Neuronal stem cell (in vitro differentiated cells): ENCODE data around the gene DLX6.

Experiments
- DNase-seq: peaks from one replicate; pipeline ENCODE4 v3.0.0-alpha.2; 2013; ENCODE audit warnings: low spot score
- H2AFZ ChIP-seq: one replicate; pipeline ENCODE4 v1.6.1; 2013; ENCODE audit warnings: mild to moderate bottlenecking, low read length, inconsistent platforms
- H2AK5ac ChIP-seq: 2 replicates; pipeline ENCODE4 v1.6.1; 2013; ENCODE audit warnings: low read depth, mild to moderate bottlenecking, inconsistent platforms, low read length, moderate library complexity, mixed read lengths
- H2BK120ac ChIP-seq: 2 replicates; pipeline ENCODE4 v1.6.1; 2013; ENCODE audit warnings: low read depth, mild to moderate bottlenecking, inconsistent platforms, low read length, moderate library complexity, mixed read lengths
- H2BK12ac ChIP-seq: one replicate; pipeline ENCODE4 v1.6.1; 2013; ENCODE audit warnings: low read length, inconsistent platforms
- H2BK15ac ChIP-seq: 2 replicates; pipeline ENCODE4 v1.6.1; 2013; ENCODE audit warnings: mild to moderate bottlenecking, low read length, inconsistent platforms, mixed read lengths
- H2BK5ac ChIP-seq: one replicate; pipeline ENCODE4 v1.6.1; 2013; ENCODE audit warnings: inconsistent platforms, mild to moderate bottlenecking, low read length, moderate library complexity
- H3K14ac ChIP-seq: one replicate; pipeline ENCODE4 v1.6.1; 2013; ENCODE audit warnings: low read length, inconsistent platforms
- H3K18ac ChIP-seq: 2 replicates; pipeline ENCODE4 v1.6.1; 2013; ENCODE audit warnings: low read length, inconsistent platforms
- H3K23ac ChIP-seq: 2 replicates; pipeline ENCODE4 v1.6.1; 2013; ENCODE audit warnings: low read depth, mild to moderate bottlenecking, mixed read lengths, low read length, inconsistent platforms; ENCODE audit not compliant: poor library complexity
- H3K27ac ChIP-seq: replicated peaks from 3 replicates; pipeline ENCODE4 v1.5.1; 2013; ENCODE audit warnings: low read length, inconsistent platforms
- H3K27me3 ChIP-seq, 3 experiments: 2 replicates each; pipeline ENCODE4 v1.6.1; 2013; ENCODE audit warnings: low read length in 3 of 3, mild to moderate bottlenecking in 2 of 3, inconsistent platforms in 1 of 3, low read depth in 1 of 3, mixed read lengths in 1 of 3, moderate library complexity in 1 of 3; ENCODE audit not compliant: control insufficient read depth in 3 of 3, insufficient read depth in 3 of 3
- H3K36me3 ChIP-seq, 2 donors: replicated peaks in 1 of 2; 2 replicates each; pipeline ENCODE4 v1.6.1; 2013; ENCODE audit warnings: low read length in 2 of 2; ENCODE audit not compliant: control insufficient read depth in 2 of 2, insufficient read depth in 2 of 2
- H3K4ac ChIP-seq: 2 replicates; pipeline ENCODE4 v1.6.1; 2013; ENCODE audit warnings: inconsistent platforms, mild to moderate bottlenecking, low read length, moderate library complexity
- H3K4me1 ChIP-seq, 2 donors: 1 replicate in 1 of 2; 2 replicates in 1 of 2; pipeline ENCODE4 v1.6.1; 2013; ENCODE audit warnings: low read length in 2 of 2, low read depth in 1 of 2; ENCODE audit not compliant: control insufficient read depth in 2 of 2, insufficient read depth in 1 of 2
- H3K4me2 ChIP-seq: one replicate; pipeline ENCODE4 v1.6.1; 2013; ENCODE audit warnings: mild to moderate bottlenecking, low read length, inconsistent platforms; ENCODE audit not compliant: insufficient read depth, poor library complexity, severe bottlenecking
- H3K4me3 ChIP-seq, 2 donors: 2 replicates each; pipeline ENCODE4 v1.5.1; 2013; ENCODE audit warnings: low read length in 2 of 2, mild to moderate bottlenecking in 2 of 2, inconsistent platforms in 1 of 2, moderate library complexity in 1 of 2
- H3K79me1 ChIP-seq: one replicate; pipeline ENCODE4 v1.6.1; 2013; ENCODE audit warnings: low read depth, mild to moderate bottlenecking, inconsistent platforms, low read length, moderate library complexity
- H3K9ac ChIP-seq: one replicate; pipeline ENCODE4 v1.6.1; 2013; ENCODE audit warnings: mild to moderate bottlenecking, low read depth, low read length, inconsistent platforms; ENCODE audit not compliant: poor library complexity
- H3K9me3 ChIP-seq, 2 donors: replicated peaks in 1 of 2; 2 replicates each; pipeline versions ENCODE3 to v1.6.1; 2013; ENCODE audit warnings: low read length in 2 of 2, mild to moderate bottlenecking in 2 of 2, inconsistent platforms in 1 of 2, low read depth in 1 of 2, mixed read lengths in 1 of 2, moderate library complexity in 1 of 2; ENCODE audit not compliant: control insufficient read depth in 2 of 2, insufficient read depth in 1 of 2
- H4K8ac ChIP-seq: one replicate; pipeline ENCODE4 v1.6.1; 2013; ENCODE audit warnings: low read depth, mild to moderate bottlenecking, inconsistent platforms, low read length, moderate library complexity
- H4K91ac ChIP-seq: one replicate; pipeline ENCODE4 v1.6.1; 2013; ENCODE audit warnings: low read length, low read depth, mild to moderate bottlenecking, inconsistent platforms; ENCODE audit not compliant: poor library complexity
- WGBS, 2 donors: extraction: QIAGEN DNeasy Blood & Tissue Kit; methylation state at CpG; one replicate each; pipeline ENCODE4 v1.1.7; 2013; ENCODE audit warnings: missing lambda C conversion rate in 2 of 2, mixed read lengths in 1 of 2; ENCODE audit not compliant: insufficient read length in 2 of 2, insufficient replicate concordance in 1 of 2; ENCODE audit errors: extremely low coverage in 2 of 2; 5-methylcytosine and 5-hydroxymethylcytosine counted together

The DLX6 gene

GRCh38 chr7:97014145-97014750, 8.9 kb downstream of the DLX6 start:
- H3K14ac ChIP-seq: no peak overlapping the region
- no peak overlapping the region for H3K23ac ChIP-seq
- no peak overlapping the region for H2AK5ac ChIP-seq
- no peak overlapping the region for H3K9ac ChIP-seq
- no peak overlapping the region for H2BK5ac ChIP-seq
- H3K4me3 ChIP-seq: no peak overlapping the region
- H3K9me3 ChIP-seq: no peaks in the 10 kb centered on the region
- H4K8ac ChIP-seq: no peak overlapping the region
- no peak overlapping the region for H3K18ac ChIP-seq
- H3K4ac ChIP-seq: no peak overlapping the region
- no peak overlapping the region for H2BK120ac ChIP-seq
- H2BK15ac ChIP-seq: no peak overlapping the region
- no peak overlapping the region for H4K91ac ChIP-seq
- peak; percentile 9 for DNase-seq
- H3K36me3 ChIP-seq: no peaks in the 10 kb centered on the region
- H2AFZ ChIP-seq: no peak overlapping the region
- peaks cover 38 to 100% (median 96%) of the 10 kb centered on the region in 3 experiments for H3K27me3 ChIP-seq
- no peak overlapping the region for H2BK12ac ChIP-seq
- H3K4me2 ChIP-seq: no peak overlapping the region
- no peak overlapping the region for H3K27ac ChIP-seq
- H3K4me1 ChIP-seq: peaks cover 0 to 10% of the 10 kb centered on the region in 2 donors
- peaks cover 3% of the 10 kb centered on the region for H3K79me1 ChIP-seq
- no CpG with 5 or more reads among the region's 5 CpGs for WGBS, 2 donors

- H3K79me1 ChIP-seq: peaks cover 3% of the 10 kb centered on the region
- H2BK15ac ChIP-seq: no peak overlapping the region
- H3K4me3 ChIP-seq: no peak overlapping the region
- no peak overlapping the region for H3K4me2 ChIP-seq
- no peak overlapping the region for H3K14ac ChIP-seq
- no peak overlapping the region for H3K4ac ChIP-seq
- H2AFZ ChIP-seq: no peak overlapping the region
- H3K36me3 ChIP-seq: no peaks in the 10 kb centered on the region
- no peak overlapping the region for H4K91ac ChIP-seq
- H2BK12ac ChIP-seq: no peak overlapping the region
- no peak for DNase-seq
- WGBS, 2 donors: no CpG with 5 or more reads among the region's 3 CpGs
- no peaks in the 10 kb centered on the region for H3K9me3 ChIP-seq
- no peak overlapping the region for H3K27ac ChIP-seq
- no peak overlapping the region for H3K23ac ChIP-seq
- no peak overlapping the region for H2AK5ac ChIP-seq
- H3K18ac ChIP-seq: no peak overlapping the region
- H2BK120ac ChIP-seq: no peak overlapping the region
- no peak overlapping the region for H3K9ac ChIP-seq
- H4K8ac ChIP-seq: no peak overlapping the region
- H2BK5ac ChIP-seq: no peak overlapping the region
- peaks cover 34 to 100% (median 94%) of the 10 kb centered on the region in 3 experiments for H3K27me3 ChIP-seq
- H3K4me1 ChIP-seq: peaks cover 0 to 10% of the 10 kb centered on the region in 2 donors
These were observed 9.9 kb downstream of the DLX6 start for GRCh38 chr7:97015279-97015678.

- Histone ChIP-seq H3K4me3 (no peak overlapping the region), H2AK5ac (no peak overlapping the region), H4K8ac (no peak overlapping the region), H2AFZ (peak overlapping the region; percentile 76), H3K27ac (no peak overlapping the region), H3K9ac (no peak overlapping the region), H2BK15ac (no peak overlapping the region), H3K23ac (no peak overlapping the region), H3K27me3 (peaks cover 39 to 100% (median 94%) of the 10 kb centered on the region in 3 experiments), H4K91ac (no peak overlapping the region), H3K4me1 (peaks cover 0 to 11% of the 10 kb centered on the region in 2 donors), H3K4ac (no peak overlapping the region), H3K4me2 (peak overlapping the region; percentile 87), H3K36me3 (no peaks in the 10 kb centered on the region), H3K9me3 (no peaks in the 10 kb centered on the region), H2BK12ac (no peak overlapping the region), H3K18ac (no peak overlapping the region), H3K14ac (no peak overlapping the region), H3K79me1 (peaks cover 3% of the 10 kb centered on the region), H2BK120ac (no peak overlapping the region), H2BK5ac (no peak overlapping the region)
- no peak for DNase-seq
- WGBS, 2 donors: no CpG with 5 or more reads among the region's 12 CpGs
These were observed 10.5 kb downstream of the DLX6 start for GRCh38 chr7:97015756-97016380.

GRCh38 chr7:97016381-97017191, 11.2 kb downstream of the DLX6 start:
- Histone ChIP-seq H3K18ac (peak overlapping the region; percentile 88), H3K14ac (peak overlapping the region; percentile 49), H3K4me3 (peak overlapping the region in 1 of 2 donors; percentile 72), H3K23ac (peak overlapping the region; percentile 92), H3K9me3 (no peaks in the 10 kb centered on the region), H2BK12ac (peak overlapping the region; percentile 47), H3K4ac (no peak overlapping the region), H3K9ac (peak overlapping the region; percentile 78), H4K8ac (no peak overlapping the region), H2AK5ac (peak overlapping the region; percentile 97), H3K4me1 (peaks cover 0 to 11% of the 10 kb centered on the region in 2 donors), H3K27ac (no peak overlapping the region), H2BK120ac (peak overlapping the region; percentile 28), H3K27me3 (peaks cover 42 to 100% (median 97%) of the 10 kb centered on the region in 3 experiments), H3K79me1 (peaks cover 5% of the 10 kb centered on the region), H2BK5ac (peak overlapping the region; percentile 93), H2AFZ (peak overlapping the region; percentile 76), H3K36me3 (no peaks in the 10 kb centered on the region), H2BK15ac (peak overlapping the region; percentile 40), H3K4me2 (peak overlapping the region; percentile 87), H4K91ac (no peak overlapping the region)
- no CpG with 5 or more reads among the region's 55 CpGs for whole genome bisulfite sequencing, 2 donors
- peak; percentile 66 for DNase-seq
